ENCODE results near the gene CCDC149. TPM values are rescaled to one million over a fixed set of nuclear protein-coding genes. Genes with fewer than 3 reads are reported as not detected.

CCDC149 gene
- total and polyA plus RNA-seq, 4 donors = 1.4 to 11.2 (median 3.4) TPM

GRCh38 chr4:24792552-24792951 is 120.3 kb downstream of the CCDC149 start:
- no peak for DNase-seq (ENCODE audit: low spot score)

More at GRCh38 chr4:24792552-24792951, 120.3 kb downstream of the CCDC149 start:
- no peak overlapping the region for H3K9ac ChIP-seq (ENCODE audit: low read depth in 1 of 2, low read length in 2 of 2)
- peaks cover 0 to 4% (median 0%) of the 10 kb centered on the region in 4 donors for H3K27me3 ChIP-seq (ENCODE audit: control insufficient read depth in 4 of 4, insufficient read depth in 4 of 4, low read length in 3 of 4)
- H3K36me3 ChIP-seq (ENCODE audit: control insufficient read depth in 4 of 4, insufficient read depth in 3 of 4, low read depth in 1 of 4, low read length in 3 of 4) = no peaks in the 10 kb centered on the region
- no peak overlapping the region for H3K4me3 ChIP-seq (ENCODE audit: low read depth in 1 of 3, low read length in 3 of 3)
- H3K4me1 ChIP-seq (ENCODE audit: control insufficient read depth in 4 of 4, insufficient read depth in 4 of 4, low read length in 3 of 4) = peaks cover 0 to 10% (median 4%) of the 10 kb centered on the region in 4 donors
- H3K27ac ChIP-seq (ENCODE audit: low read depth in 1 of 2, low read length in 2 of 2) = no peak overlapping the region
- no peaks in the 10 kb centered on the region for H3K9me3 ChIP-seq (ENCODE audit: control insufficient read depth in 4 of 4, low read length in 3 of 4)
- WGBS = 38% methylated on average over 4 of the region's 4 CpGs
- TF ChIP-seq, protein P1, sequence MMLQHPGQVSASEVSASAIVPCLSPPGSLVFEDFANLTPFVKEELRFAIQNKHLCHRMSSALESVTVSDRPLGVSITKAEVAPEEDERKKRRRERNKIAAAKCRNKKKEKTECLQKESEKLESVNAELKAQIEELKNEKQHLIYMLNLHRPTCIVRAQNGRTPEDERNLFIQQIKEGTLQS (IDR thresholded peaks at IDR 0.05) = no peak
- TF ChIP-seq TAF1 (conservative IDR thresholded peaks at IDR 0.05) (no peak), SP1 (IDR thresholded peaks at IDR 0.05) (no peak), ZBTB33 (IDR thresholded peaks at IDR 0.05) (no peak), CTCF (IDR thresholded peaks at IDR 0.05; ENCODE audit: low read depth, low read length, missing input control) (no peak), NR2F2 (IDR thresholded peaks at IDR 0.05) (no peak), JUND (IDR thresholded peaks at IDR 0.05) (no peak), RXRA (IDR thresholded peaks at IDR 0.05) (no peak), YY1 (IDR thresholded peaks at IDR 0.05) (no peak), GABPA (IDR thresholded peaks at IDR 0.05 in 1 of 2, conservative IDR thresholded peaks at IDR 0.05 in 1 of 2) (no peak), MAX (IDR thresholded peaks at IDR 0.05) (no peak), FOXA2 (IDR thresholded peaks at IDR 0.05) (no peak), HNF4G (IDR thresholded peaks at IDR 0.05) (no peak), RAD21 (IDR thresholded peaks at IDR 0.05) (no peak), EGR1 (IDR thresholded peaks at IDR 0.05; ENCODE audit: low read depth in 2 of 2) (no peak), HNF4A (conservative IDR thresholded peaks at IDR 0.05) (no peak)
- TF ChIP-seq, protein P2, sequence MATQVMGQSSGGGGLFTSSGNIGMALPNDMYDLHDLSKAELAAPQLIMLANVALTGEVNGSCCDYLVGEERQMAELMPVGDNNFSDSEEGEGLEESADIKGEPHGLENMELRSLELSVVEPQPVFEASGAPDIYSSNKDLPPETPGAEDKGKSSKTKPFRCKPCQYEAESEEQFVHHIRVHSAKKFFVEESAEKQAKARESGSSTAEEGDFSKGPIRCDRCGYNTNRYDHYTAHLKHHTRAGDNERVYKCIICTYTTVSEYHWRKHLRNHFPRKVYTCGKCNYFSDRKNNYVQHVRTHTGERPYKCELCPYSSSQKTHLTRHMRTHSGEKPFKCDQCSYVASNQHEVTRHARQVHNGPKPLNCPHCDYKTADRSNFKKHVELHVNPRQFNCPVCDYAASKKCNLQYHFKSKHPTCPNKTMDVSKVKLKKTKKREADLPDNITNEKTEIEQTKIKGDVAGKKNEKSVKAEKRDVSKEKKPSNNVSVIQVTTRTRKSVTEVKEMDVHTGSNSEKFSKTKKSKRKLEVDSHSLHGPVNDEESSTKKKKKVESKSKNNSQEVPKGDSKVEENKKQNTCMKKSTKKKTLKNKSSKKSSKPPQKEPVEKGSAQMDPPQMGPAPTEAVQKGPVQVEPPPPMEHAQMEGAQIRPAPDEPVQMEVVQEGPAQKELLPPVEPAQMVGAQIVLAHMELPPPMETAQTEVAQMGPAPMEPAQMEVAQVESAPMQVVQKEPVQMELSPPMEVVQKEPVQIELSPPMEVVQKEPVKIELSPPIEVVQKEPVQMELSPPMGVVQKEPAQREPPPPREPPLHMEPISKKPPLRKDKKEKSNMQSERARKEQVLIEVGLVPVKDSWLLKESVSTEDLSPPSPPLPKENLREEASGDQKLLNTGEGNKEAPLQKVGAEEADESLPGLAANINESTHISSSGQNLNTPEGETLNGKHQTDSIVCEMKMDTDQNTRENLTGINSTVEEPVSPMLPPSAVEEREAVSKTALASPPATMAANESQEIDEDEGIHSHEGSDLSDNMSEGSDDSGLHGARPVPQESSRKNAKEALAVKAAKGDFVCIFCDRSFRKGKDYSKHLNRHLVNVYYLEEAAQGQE (IDR thresholded peaks at IDR 0.05) = no peak

All from liver (tissue), 9 donors.